Articular chondrocyte of knee joint (primary cell): Measurements from ENCODE around the gene EIF5A2. TPM values are rescaled to one million over a fixed set of nuclear protein-coding genes. Genes with fewer than 3 reads are reported as not detected.

Experiments
- total RNA-seq: library from RNA; depleted of rRNA; stranded (reverse); fragments of >200 nt; gene quantifications from 2 replicates; pipeline ENCODE4 v1.2.3, GENCODE V29; 2012

EIF5A2 gene
- 8.0 and 9.2 TPM in 2 replicates for total RNA-seq

GRCh38 chr3:170908235-170909116, at the start of gene EIF5A2:
Gene EIF5A2, minus strand, starts transcription at chr3:170908637. Its CDS starts 831 bp downstream, at chr3:170907806.

GRCh38 chr3:170869645-170870593, 38.5 kb downstream of the EIF5A2 start, which contains the start of gene RPL22L1:
Gene RPL22L1, minus strand, starts transcription at chr3:170870195. Its CDS starts 28 bp downstream, at chr3:170870167.

Other genes with a start within 250 kb of the EIF5A2 start
- gene RPL22L1, start 38.4 kb downstream of the EIF5A2 start, total RNA-seq, result 190 and 306 TPM in 2 replicates
- not detected in 2 replicates for gene SLC2A2, start 118.1 kb upstream of the EIF5A2 start, total RNA-seq